Fibroblast of lung (primary cell): Measurements from ENCODE around the gene NCOA4.
"Not testable (repeated sequence)": the region's sequence is repeated elsewhere in the genome, so short reads cannot be mapped to it uniquely, and the experiment has no call there.

Source experiments
- CTCF ChIP-seq, 2 donors: IDR thresholded peaks in 1 of 2; conservative IDR thresholded peaks in 1 of 2; 1 replicate in 1 of 2; 2 replicates in 1 of 2; pipeline ENCODE4 v1.5.1; 2011 to 2012; ENCODE audit warnings: low read length in 2 of 2, control low read depth in 1 of 2, inconsistent platforms in 1 of 2, low read depth in 1 of 2, mild to moderate bottlenecking in 1 of 2
- EZH2 ChIP-seq: IDR thresholded peaks from 2 replicates; pipeline ENCODE4 v1.5.1; 2012; ENCODE audit warnings: low read length, control low read depth, mild to moderate bottlenecking; ENCODE audit errors: missing control alignments

- TF ChIP-seq CTCF (conservative IDR thresholded peaks at IDR 0.05 in 1 of 2, IDR thresholded peaks at IDR 0.05 in 1 of 2; ENCODE audit: low read depth in 1 of 2, low read length in 2 of 2); EZH2: not testable (repeated sequence)
Measured at GRCh38 chr10:46049497-46049831, 19.0 kb upstream of the NCOA4 start.
